ENCODE data around the gene CKS1B. TPM values are rescaled to one million over a fixed set of nuclear protein-coding genes. Genes with fewer than 3 reads are reported as not detected.

CKS1B gene
- total RNA-seq = 10 to 100 TPM; 25.9 to 64.8 TPM
- polyA plus RNA-seq (ENCODE audit: insufficient read length in 2 of 2) = 10 to 100 TPM; 37.6 to 41.1 TPM
- long read RNA-seq, donor 1, transcript CKS1B-201 (3 exons, 759 nt) = major isoform, 50 of 52 reads
- long read RNA-seq, donor 1, partial matches to known transcripts = 0 of 52 reads
- long read RNA-seq, donor 1, other reads (novel, unspliced or antisense) = 0 of 52 reads
- long read RNA-seq, donor 2, partial matches to known transcripts = 0 of 4 reads
- long read RNA-seq, donor 2, other reads (novel, unspliced or antisense) = 0 of 4 reads
- long read RNA-seq, donor 3, transcript CKS1B-201 (3 exons, 759 nt) = major isoform, 13 of 13 reads
- long read RNA-seq, donor 3, partial matches to known transcripts = 0 of 13 reads
- long read RNA-seq, donor 3, other reads (novel, unspliced or antisense) = 0 of 13 reads
- long read RNA-seq, donor 4, transcript CKS1B-201 (3 exons, 759 nt) = major isoform, 162 of 175 reads
- long read RNA-seq, donor 4, transcript CKS1B-203 (3 exons, 912 nt) = minor isoform, 9 of 175 reads
- long read RNA-seq, donor 4, partial matches to known transcripts = 0 of 175 reads
- long read RNA-seq, donor 4, other reads (novel, unspliced or antisense) = 0 of 175 reads

- H3K4me1 ChIP-seq (ENCODE audit: control insufficient read depth, insufficient read depth, low read length) = peaks cover 43% of the 10 kb centered on the region
Measured at GRCh38 chr1:154974102-154974807, at the start of gene CKS1B. TSS of gene CKS1B (plus strand) at chr1:154974681. CDS start at chr1:154974746, 65 bp downstream.

GRCh38 chr1:154925335-154926170, 48.9 kb upstream of the CKS1B start:
- no peaks in the 10 kb centered on the region for H3K27me3 ChIP-seq (ENCODE audit: control insufficient read depth, insufficient read depth, low read length)
- no peaks in the 10 kb centered on the region for H3K4me1 ChIP-seq (ENCODE audit: control insufficient read depth, insufficient read depth, low read length)
- H3K27ac ChIP-seq (ENCODE audit: low read depth, low read length) = no peak overlapping the region
- DNase-seq (ENCODE audit: low read depth in 4 of 6, low spot score in 6 of 6) = no peak
- peaks cover 61% of the 10 kb centered on the region for H3K36me3 ChIP-seq (ENCODE audit: control insufficient read depth, insufficient read depth, low read length)
- no peak overlapping the region for H3K4me3 ChIP-seq (ENCODE audit: low read depth, low read length)
- no peaks in the 10 kb centered on the region for H3K9me3 ChIP-seq (ENCODE audit: control insufficient read depth, insufficient read depth, low read length)
- WGBS (ENCODE audit: insufficient coverage) = 94% methylated on average over 2 of the region's 3 CpGs

More at GRCh38 chr1:154974102-154974807, at the start of gene CKS1B:
- peak; percentile 99 to 100 (median 99) for DNase-seq (ENCODE audit: low read depth in 4 of 6, low spot score in 6 of 6)
- Histone ChIP-seq H3K9me3 (ENCODE audit: control insufficient read depth, insufficient read depth, low read length) (no peaks in the 10 kb centered on the region), H3K36me3 (ENCODE audit: control insufficient read depth, insufficient read depth, low read length) (no peaks in the 10 kb centered on the region), H3K27me3 (ENCODE audit: control insufficient read depth, insufficient read depth, low read length) (no peaks in the 10 kb centered on the region), H3K27ac (ENCODE audit: low read depth, low read length) (peak within 1 kb of the TSS; percentile 98), H3K4me3 (ENCODE audit: low read depth, low read length) (peak within 1 kb of the TSS; percentile 76)
- WGBS (ENCODE audit: insufficient coverage) = 0% methylated on average over 46 of the region's 47 CpGs

GRCh38 chr1:154926201-154926600, 48.3 kb upstream of the CKS1B start:
- WGBS (ENCODE audit: insufficient coverage) = 99% methylated on average over 13 of the region's 13 CpGs
- Histone ChIP-seq H3K36me3 (ENCODE audit: control insufficient read depth, insufficient read depth, low read length) (peaks cover 59% of the 10 kb centered on the region), H3K4me1 (ENCODE audit: control insufficient read depth, insufficient read depth, low read length) (no peaks in the 10 kb centered on the region), H3K27ac (ENCODE audit: low read depth, low read length) (no peak overlapping the region), H3K27me3 (ENCODE audit: control insufficient read depth, insufficient read depth, low read length) (no peaks in the 10 kb centered on the region), H3K9me3 (ENCODE audit: control insufficient read depth, insufficient read depth, low read length) (no peaks in the 10 kb centered on the region), H3K4me3 (ENCODE audit: low read depth, low read length) (no peak overlapping the region)
- DNase-seq (ENCODE audit: low read depth in 4 of 6, low spot score in 6 of 6) = no peak

- 96% methylated on average over 7 of the region's 11 CpGs for WGBS (ENCODE audit: insufficient coverage)
- Histone ChIP-seq H3K36me3 (ENCODE audit: control insufficient read depth, insufficient read depth, low read length) (peaks cover 28% of the 10 kb centered on the region), H3K4me3 (ENCODE audit: low read depth, low read length) (no peak overlapping the region), H3K4me1 (ENCODE audit: control insufficient read depth, insufficient read depth, low read length) (peaks cover 11% of the 10 kb centered on the region), H3K27me3 (ENCODE audit: control insufficient read depth, insufficient read depth, low read length) (no peaks in the 10 kb centered on the region), H3K9me3 (ENCODE audit: control insufficient read depth, insufficient read depth, low read length) (no peaks in the 10 kb centered on the region), H3K27ac (ENCODE audit: low read depth, low read length) (no peak overlapping the region)
- no peak for DNase-seq (ENCODE audit: low read depth in 4 of 6, low spot score in 6 of 6)
Measured at GRCh38 chr1:154931940-154932487, 42.5 kb upstream of the CKS1B start.

GRCh38 chr1:154934358-154934948, 40.0 kb upstream of the CKS1B start:
- Histone ChIP-seq H3K27me3 (ENCODE audit: control insufficient read depth, insufficient read depth, low read length) (no peaks in the 10 kb centered on the region), H3K36me3 (ENCODE audit: control insufficient read depth, insufficient read depth, low read length) (peaks cover 17% of the 10 kb centered on the region), H3K9me3 (ENCODE audit: control insufficient read depth, insufficient read depth, low read length) (no peaks in the 10 kb centered on the region), H3K4me1 (ENCODE audit: control insufficient read depth, insufficient read depth, low read length) (peaks cover 15% of the 10 kb centered on the region), H3K4me3 (ENCODE audit: low read depth, low read length) (no peak overlapping the region), H3K27ac (ENCODE audit: low read depth, low read length) (no peak overlapping the region)
- WGBS (ENCODE audit: insufficient coverage) = 98% methylated on average over 4 of the region's 5 CpGs
- DNase-seq (ENCODE audit: low read depth in 4 of 6, low spot score in 6 of 6) = no peak

- Histone ChIP-seq H3K27me3 (ENCODE audit: control insufficient read depth, insufficient read depth, low read length) (no peaks in the 10 kb centered on the region), H3K9me3 (ENCODE audit: control insufficient read depth, insufficient read depth, low read length) (no peaks in the 10 kb centered on the region), H3K4me3 (ENCODE audit: low read depth, low read length) (peak overlapping the region; percentile 99), H3K27ac (ENCODE audit: low read depth, low read length) (peak overlapping the region; percentile 99), H3K4me1 (ENCODE audit: control insufficient read depth, insufficient read depth, low read length) (peaks cover 29% of the 10 kb centered on the region), H3K36me3 (ENCODE audit: control insufficient read depth, insufficient read depth, low read length) (peaks cover 5% of the 10 kb centered on the region)
- WGBS (ENCODE audit: insufficient coverage) = 52% methylated on average over 20 of the region's 27 CpGs
- no peak for DNase-seq (ENCODE audit: low read depth in 4 of 6, low spot score in 6 of 6)
Measured at GRCh38 chr1:154935749-154936554, 38.5 kb upstream of the CKS1B start.

GRCh38 chr1:154936555-154937084, 37.9 kb upstream of the CKS1B start, which contains the start of gene PMVK:
TSS of gene PMVK (minus strand) at chr1:154936719. CDS start at chr1:154936685, 34 bp downstream.
- Histone ChIP-seq H3K4me3 (ENCODE audit: low read depth, low read length) (peak within 1 kb of the TSS; percentile 99), H3K27me3 (ENCODE audit: control insufficient read depth, insufficient read depth, low read length) (no peaks in the 10 kb centered on the region), H3K36me3 (ENCODE audit: control insufficient read depth, insufficient read depth, low read length) (peaks cover 5% of the 10 kb centered on the region), H3K9me3 (ENCODE audit: control insufficient read depth, insufficient read depth, low read length) (no peaks in the 10 kb centered on the region), H3K27ac (ENCODE audit: low read depth, low read length) (peak within 1 kb of the TSS; percentile 99), H3K4me1 (ENCODE audit: control insufficient read depth, insufficient read depth, low read length) (peaks cover 35% of the 10 kb centered on the region)
- peak; percentile 91 to 99 (median 94) for DNase-seq (ENCODE audit: low read depth in 4 of 6, low spot score in 6 of 6)
- WGBS (ENCODE audit: insufficient coverage) = 0% methylated on average over 43 of the region's 45 CpGs

Data from spinal cord (tissue), 10 donors.